Fibroblast of mammary gland (primary cell): Measurements from ENCODE around the gene DAB2IP.

Experiments used
- DNase-seq: peaks from one replicate; pipeline ENCODE4 v3.0.0-alpha.2; 2010; ENCODE audit warnings: low read depth
- H3K4me3 ChIP-seq: 2 replicates; pipeline ENCODE4 v1.5.1; 2011; ENCODE audit warnings: low read depth, mild to moderate bottlenecking, low read length, moderate library complexity; ENCODE audit not compliant: control insufficient read depth
- TF ChIP-seq, protein P1 (sequence below): conservative IDR thresholded peaks from 2 replicates; pipeline ENCODE4 v1.5.1; 2011; ENCODE audit warnings: low read depth, low read length, inconsistent platforms; ENCODE audit not compliant: control insufficient read depth, insufficient read depth

Gene DAB2IP

GRCh38 chr9:121651295-121652020 is at the start of gene DAB2IP:
DAB2IP (plus strand) TSS chr9:121651634; CDS start chr9:121651776, 142 bp downstream.
- peak within 1 kb of the TSS; percentile 19 for H3K4me3 ChIP-seq
- TF ChIP-seq, protein P1, sequence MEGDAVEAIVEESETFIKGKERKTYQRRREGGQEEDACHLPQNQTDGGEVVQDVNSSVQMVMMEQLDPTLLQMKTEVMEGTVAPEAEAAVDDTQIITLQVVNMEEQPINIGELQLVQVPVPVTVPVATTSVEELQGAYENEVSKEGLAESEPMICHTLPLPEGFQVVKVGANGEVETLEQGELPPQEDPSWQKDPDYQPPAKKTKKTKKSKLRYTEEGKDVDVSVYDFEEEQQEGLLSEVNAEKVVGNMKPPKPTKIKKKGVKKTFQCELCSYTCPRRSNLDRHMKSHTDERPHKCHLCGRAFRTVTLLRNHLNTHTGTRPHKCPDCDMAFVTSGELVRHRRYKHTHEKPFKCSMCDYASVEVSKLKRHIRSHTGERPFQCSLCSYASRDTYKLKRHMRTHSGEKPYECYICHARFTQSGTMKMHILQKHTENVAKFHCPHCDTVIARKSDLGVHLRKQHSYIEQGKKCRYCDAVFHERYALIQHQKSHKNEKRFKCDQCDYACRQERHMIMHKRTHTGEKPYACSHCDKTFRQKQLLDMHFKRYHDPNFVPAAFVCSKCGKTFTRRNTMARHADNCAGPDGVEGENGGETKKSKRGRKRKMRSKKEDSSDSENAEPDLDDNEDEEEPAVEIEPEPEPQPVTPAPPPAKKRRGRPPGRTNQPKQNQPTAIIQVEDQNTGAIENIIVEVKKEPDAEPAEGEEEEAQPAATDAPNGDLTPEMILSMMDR = no peak
- DNase-seq = no peak

DNA sequence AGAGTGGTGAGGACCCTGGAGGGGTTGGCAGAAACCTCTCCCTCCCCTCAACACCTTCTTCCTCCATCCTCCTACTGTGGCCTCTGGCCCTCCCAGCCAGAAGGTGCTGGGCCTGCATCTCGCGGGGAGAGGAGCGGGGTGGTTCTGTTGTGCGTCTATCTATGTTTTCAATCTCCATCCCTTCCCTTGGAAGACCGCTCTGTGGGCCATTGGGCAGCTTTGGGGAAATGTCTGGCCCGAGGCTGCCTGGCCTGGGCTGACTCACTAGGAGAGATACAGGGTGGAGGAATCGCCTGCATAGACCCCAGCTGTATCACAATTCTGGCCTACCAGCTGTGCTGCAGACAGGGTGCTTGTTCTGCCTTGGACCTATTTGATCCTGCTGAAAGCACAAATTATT is 48.4 kb upstream of the DAB2IP start:
- H3K4me3 ChIP-seq = no peak overlapping the region
- TF ChIP-seq, protein P1 = no peak
- no peak for DNase-seq

DNA sequence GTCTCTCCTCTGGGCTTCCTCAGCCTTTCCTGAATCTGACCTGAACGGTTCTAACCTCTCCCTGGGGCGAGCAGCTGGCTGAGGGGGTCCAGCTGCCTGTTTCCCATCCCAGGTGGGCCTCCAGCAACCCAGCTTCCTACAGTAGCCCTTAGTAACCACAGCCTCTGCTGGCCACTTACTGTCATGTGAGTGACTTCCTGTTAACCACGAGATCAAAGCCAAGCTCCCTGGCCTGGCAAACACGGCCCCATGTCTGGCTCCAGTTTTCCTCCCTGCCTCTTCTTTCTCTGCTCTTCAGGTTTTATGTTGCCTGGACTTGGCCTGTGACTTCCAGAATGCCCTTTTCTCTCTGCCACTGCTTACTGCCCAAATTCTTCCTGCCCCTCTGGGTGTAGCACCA is 47.2 kb upstream of the DAB2IP start:
- TF ChIP-seq, protein P1 = no peak
- H3K4me3 ChIP-seq = no peak overlapping the region

DNA sequence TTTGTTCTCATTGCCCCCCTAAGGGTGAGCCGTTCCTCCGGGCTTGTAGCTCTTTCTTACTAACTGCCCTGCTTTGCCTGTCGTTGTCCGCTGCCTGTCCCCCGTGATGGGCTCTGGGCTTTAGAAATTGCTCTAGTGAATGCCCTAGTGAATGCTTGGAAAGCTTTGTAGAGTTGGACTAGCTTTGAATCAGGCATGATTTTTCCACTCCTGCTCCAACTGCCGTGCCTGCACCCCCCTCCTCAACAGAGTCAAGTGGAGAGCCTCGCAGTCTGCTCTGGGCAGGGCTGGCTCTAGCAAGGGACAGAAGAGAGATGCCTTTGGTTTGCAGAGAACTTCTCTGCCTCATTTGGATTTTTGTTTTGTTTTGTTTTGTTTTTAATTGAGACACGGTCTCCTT is 46.8 kb upstream of the DAB2IP start:
- H3K4me3 ChIP-seq = no peak overlapping the region
- TF ChIP-seq, protein P1 = no peak
- DNase-seq = no peak

More for the DNA sequence above, 47.2 kb upstream of the DAB2IP start:
- DNase-seq = no peak

GRCh38 chr9:121607434-121608167 is 43.8 kb upstream of the DAB2IP start:
- TF ChIP-seq, protein P1 = no peak
- H3K4me3 ChIP-seq = no peak overlapping the region
- DNase-seq = peak; percentile 38

DNA sequence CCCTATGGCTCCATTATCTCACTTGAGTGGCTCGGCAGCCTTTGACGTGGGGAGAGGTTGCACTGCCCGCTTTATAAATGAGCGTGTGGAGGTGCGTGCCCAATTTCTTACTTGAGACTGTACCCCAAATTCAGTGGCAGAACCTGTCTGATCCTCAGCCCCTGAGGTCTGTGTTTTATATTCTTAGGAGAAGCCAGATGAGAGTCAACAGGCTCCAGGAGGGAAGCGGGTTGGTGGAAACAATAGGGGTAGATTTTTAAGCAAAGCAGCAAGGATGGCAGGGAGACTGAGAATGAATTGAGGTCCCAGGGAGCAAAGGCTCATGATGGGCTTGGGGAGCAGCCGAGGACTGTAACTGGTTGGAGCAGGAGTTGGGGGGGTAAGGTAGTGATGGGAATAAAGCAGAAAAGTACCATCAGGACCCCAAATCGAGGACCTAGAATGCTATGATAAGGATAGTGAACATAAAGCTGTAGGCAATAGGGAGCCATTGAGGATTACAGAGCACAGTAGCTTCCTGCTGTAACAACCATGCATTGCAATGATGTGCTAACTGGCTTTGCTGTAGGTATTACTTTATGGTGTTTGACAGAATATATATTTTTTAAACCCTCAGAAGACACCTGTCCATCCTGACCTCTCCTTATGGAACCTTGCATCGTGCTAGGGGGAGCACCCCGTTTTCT is 43.1 kb upstream of the DAB2IP start:
- TF ChIP-seq, protein P1 = no peak
- no peak overlapping the region for H3K4me3 ChIP-seq
- no peak for DNase-seq
